Measurements from ENCODE around the gene ZNF652.

The ZNF652 gene

GRCh38 chr17:49356320-49356719 is 5.7 kb downstream of the ZNF652 start:
- DNase-seq: no peak

- no peak for DNase-seq
Observed at GRCh38 chr17:49353607-49354006, 8.4 kb downstream of the ZNF652 start.

- no peak for DNase-seq
Observed at GRCh38 chr17:49352587-49353154, 9.4 kb downstream of the ZNF652 start.

GRCh38 chr17:49351572-49352140 is 10.4 kb downstream of the ZNF652 start:
- DNase-seq: no peak

- peak; percentile 55 for DNase-seq
Observed at GRCh38 chr17:49349541-49349940, 12.5 kb downstream of the ZNF652 start.

- no peak for DNase-seq
Observed at GRCh38 chr17:49344914-49345313, 17.1 kb downstream of the ZNF652 start.

- DNase-seq: no peak
Observed at GRCh38 chr17:49343273-49343672, 18.8 kb downstream of the ZNF652 start.

- DNase-seq: no peak
Observed at GRCh38 chr17:49342575-49342936, 19.5 kb downstream of the ZNF652 start.

GRCh38 chr17:49341356-49341755 is 20.7 kb downstream of the ZNF652 start:
- no peak for DNase-seq

- DNase-seq: no peak
Observed at GRCh38 chr17:49339354-49339753, 22.7 kb downstream of the ZNF652 start.

GRCh38 chr17:49338883-49339282 is 23.2 kb downstream of the ZNF652 start:
- DNase-seq: no peak

- no peak for DNase-seq
Observed at GRCh38 chr17:49337884-49338283, 24.2 kb downstream of the ZNF652 start.

GRCh38 chr17:49334744-49335512 is 27.1 kb downstream of the ZNF652 start:
- no peak for DNase-seq

GRCh38 chr17:49333804-49334203 is 28.2 kb downstream of the ZNF652 start:
- DNase-seq: no peak

GRCh38 chr17:49327835-49328784 is 33.9 kb downstream of the ZNF652 start:
- no peak for DNase-seq

- no peak for DNase-seq
Observed at GRCh38 chr17:49325980-49326379, 36.1 kb downstream of the ZNF652 start.

- DNase-seq: no peak
Observed at GRCh38 chr17:49318435-49318965, 43.5 kb downstream of the ZNF652 start.

- DNase-seq: no peak
Observed at GRCh38 chr17:49316889-49317675, 45.0 kb downstream of the ZNF652 start.

GRCh38 chr17:49316258-49316570 is 45.8 kb downstream of the ZNF652 start:
- DNase-seq: no peak

- DNase-seq: peak; percentile 35
Observed at GRCh38 chr17:49315551-49316257, 46.3 kb downstream of the ZNF652 start.

- DNase-seq: no peak
Observed at GRCh38 chr17:49312722-49313121, 49.3 kb downstream of the ZNF652 start.

- DNase-seq: no peak
Observed at GRCh38 chr17:49299996-49300395, 62.1 kb downstream of the ZNF652 start.

All from DMS79 (cell line).